Measurements from ENCODE around the gene TMEM54. TPM values are rescaled to one million over a fixed set of nuclear protein-coding genes. Genes with fewer than 3 reads are reported as not detected.
A peak's percentile ranks its signal among the peaks of the same experiment; 100 is the strongest.

The TMEM54 gene
- total and polyA plus RNA-seq, 2 experiments from 2014 or later, result 33.7 to 60.4 TPM

DNA sequence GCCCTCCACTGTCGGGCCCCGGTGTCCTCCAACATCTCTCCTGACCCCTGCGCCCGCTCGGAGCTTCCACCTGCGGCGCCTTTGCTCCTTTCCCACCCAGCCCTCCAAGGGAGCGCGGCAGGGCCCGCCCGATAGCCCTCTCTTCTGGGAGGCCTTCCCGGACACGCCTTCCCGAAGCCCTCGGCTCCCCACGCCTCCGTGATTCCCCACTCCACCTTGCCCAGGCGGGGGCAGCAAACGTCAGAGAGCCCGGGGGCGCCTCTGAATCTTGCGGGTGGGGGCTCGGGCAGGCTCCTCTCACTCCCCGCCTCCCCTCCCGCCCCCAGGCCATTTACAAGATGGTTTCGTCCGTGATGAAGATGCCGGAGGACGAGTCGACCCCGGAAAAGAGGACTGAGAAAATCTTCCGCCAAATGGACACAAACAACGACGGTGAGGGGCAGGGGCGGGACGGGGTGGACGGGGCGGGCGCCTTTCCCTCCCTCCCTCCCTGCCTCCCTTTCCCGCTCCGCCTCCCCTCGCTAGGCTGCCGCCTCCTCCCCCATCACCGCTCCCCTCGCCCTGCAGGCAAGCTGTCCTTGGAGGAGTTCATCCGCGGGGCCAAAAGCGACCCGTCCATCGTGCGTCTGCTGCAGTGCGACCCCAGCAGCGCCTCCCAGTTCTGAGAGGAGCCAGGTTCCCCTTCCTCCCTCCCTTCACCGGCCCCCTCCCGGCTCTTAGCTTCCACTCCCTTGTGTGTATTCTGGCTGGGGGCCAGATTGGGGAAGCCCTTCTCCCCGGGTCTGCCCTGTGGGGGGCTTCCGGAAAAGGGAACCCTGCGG lies 7.8 kb downstream of the TMEM54 start:
- H3K9me3 ChIP-seq (ENCODE audit: low read depth), result no peaks in the 10 kb centered on the region

DNA sequence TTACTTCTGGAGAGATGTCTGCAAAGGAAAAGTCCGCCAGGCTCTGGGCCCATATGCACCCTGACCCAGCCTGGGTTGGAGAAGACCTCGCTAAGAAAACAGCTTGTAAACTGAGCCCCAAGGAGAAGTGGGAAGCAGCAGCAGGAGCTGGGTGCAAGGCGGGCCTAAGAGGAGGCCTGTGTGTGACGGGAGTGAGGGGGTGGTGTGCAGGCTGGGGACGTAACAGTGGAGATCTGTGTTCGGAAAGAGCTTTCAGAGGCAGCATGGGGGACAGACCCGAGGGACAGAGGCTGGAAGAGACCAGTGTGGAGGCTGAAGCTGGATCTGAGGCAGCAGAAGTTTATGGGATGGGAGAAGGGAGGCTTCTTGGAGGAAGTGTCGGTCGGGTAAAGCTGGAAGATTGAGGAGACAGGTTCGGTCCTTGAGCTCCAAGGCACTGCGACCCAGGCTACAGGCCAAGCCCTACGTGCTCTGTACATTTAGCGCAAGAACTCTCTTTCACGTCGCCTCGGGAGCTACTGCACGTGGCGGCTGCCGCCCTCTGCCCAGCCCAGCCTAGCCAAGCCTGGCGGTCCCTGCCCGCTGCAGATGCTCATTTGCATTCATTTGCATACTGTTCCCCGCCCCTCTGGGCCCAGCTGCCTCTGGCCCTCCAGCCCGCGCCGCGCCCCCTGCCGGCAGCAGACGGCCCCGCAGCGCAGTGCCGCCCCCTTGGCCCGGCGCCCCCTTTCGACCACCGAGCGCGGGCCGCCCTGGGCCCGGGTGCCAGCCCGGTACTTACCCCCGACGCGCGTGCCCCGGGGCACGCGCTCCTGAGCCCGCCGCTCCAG lies 8.6 kb downstream of the TMEM54 start:
- no peak for TF ChIP-seq EZH2 (IDR thresholded peaks at IDR 0.05; ENCODE audit: insufficient read depth, poor library complexity, severe bottlenecking)
- TF ChIP-seq EZH2phosphoT487 (IDR thresholded peaks at IDR 0.05; ENCODE audit: insufficient read depth, low read depth), result no peak
- Histone ChIP-seq H3K79me2 (ENCODE audit: insufficient read depth) (no peaks in the 10 kb centered on the region), H3K9me2 (ENCODE audit: insufficient read depth) (no peaks in the 10 kb centered on the region), H3K4me3 (peak overlapping the region; percentile 69), H3F3A (ENCODE audit: insufficient read depth) (no peaks in the 10 kb centered on the region), H2AFZ (peak overlapping the region; percentile 70; the same call in 1 of the 2 replicates), H3K36me3 (ENCODE audit: low read depth) (no peaks in the 10 kb centered on the region), H3K9me3 (ENCODE audit: low read depth) (no peaks in the 10 kb centered on the region), H3K9ac (no peak overlapping the region), H4K20me1 (ENCODE audit: insufficient read depth) (no peaks in the 10 kb centered on the region), H3K27ac (no peak overlapping the region), H3K4me2 (ENCODE audit: unreplicated experiment) (peak overlapping the region; percentile 54), H3K27me3 (replicated peaks; ENCODE audit: insufficient read depth) (peaks cover 14% of the 10 kb centered on the region), H3K4me1 (ENCODE audit: insufficient read depth) (no peaks in the 10 kb centered on the region)
- in situ Hi-C loops (cut with MboI), result no loop called here
- DNase-seq, result peak; percentile 57
- 27 to 53% methylated on average over 21 to 45 of the region's 49 CpGs for WGBS, 2 experiments (ENCODE audit: low coverage in 1 of 2, low lambda C conversion rate in 2 of 2, missing lambda C conversion rate in 2 of 2)

More for the DNA sequence above, 7.8 kb downstream of the TMEM54 start:
- peak; percentile 50 for DNase-seq
- H3K79me2 ChIP-seq (ENCODE audit: insufficient read depth), result no peaks in the 10 kb centered on the region
- H3F3A ChIP-seq (ENCODE audit: insufficient read depth), result no peaks in the 10 kb centered on the region
- H3K36me3 ChIP-seq (ENCODE audit: low read depth), result no peaks in the 10 kb centered on the region
- no peak for TF ChIP-seq EZH2 (IDR thresholded peaks at IDR 0.05; ENCODE audit: insufficient read depth, poor library complexity, severe bottlenecking)
- no peak for TF ChIP-seq EZH2phosphoT487 (IDR thresholded peaks at IDR 0.05; ENCODE audit: insufficient read depth, low read depth)
- in situ Hi-C loops (cut with MboI), result no loop called here
- no peaks in the 10 kb centered on the region for H3K9me2 ChIP-seq (ENCODE audit: insufficient read depth)
- H3K4me3 ChIP-seq, result peak overlapping the region; percentile 69
- no peaks in the 10 kb centered on the region for H3K4me1 ChIP-seq (ENCODE audit: insufficient read depth)
- peak overlapping the region; percentile 70 for H2AFZ ChIP-seq
- H3K27ac ChIP-seq, result no peak overlapping the region
- H3K4me2 ChIP-seq (ENCODE audit: unreplicated experiment), result peak overlapping the region; percentile 54
- H3K9ac ChIP-seq, result no peak overlapping the region
- H4K20me1 ChIP-seq (ENCODE audit: insufficient read depth), result no peaks in the 10 kb centered on the region
- H3K27me3 ChIP-seq (replicated peaks; ENCODE audit: insufficient read depth), result peaks cover 14% of the 10 kb centered on the region
- 7 to 9% methylated on average over 17 to 57 of the region's 58 CpGs for WGBS, 2 experiments (ENCODE audit: low coverage in 1 of 2, low lambda C conversion rate in 2 of 2, missing lambda C conversion rate in 2 of 2)

DNA sequence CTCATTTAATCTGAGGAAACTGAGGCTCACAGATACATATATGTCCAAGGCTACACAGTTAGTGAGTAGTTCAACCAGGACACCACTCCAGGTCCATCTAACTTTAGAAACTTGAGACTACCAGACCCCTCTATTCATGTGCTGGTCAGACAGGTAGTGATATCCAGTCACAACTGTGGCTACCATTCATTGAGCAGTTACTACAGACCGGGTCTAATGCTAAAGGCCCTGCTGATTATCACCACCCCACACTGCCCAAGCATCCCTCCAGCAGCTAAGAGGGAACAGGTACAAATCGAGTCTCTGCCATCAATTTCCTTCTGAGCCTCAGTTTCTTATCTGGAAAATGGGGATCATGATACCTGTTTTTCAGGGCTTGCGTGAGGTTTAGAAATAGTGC lies 9.6 kb downstream of the TMEM54 start:
- 84 to 97% methylated on average over 3 of the region's 3 CpGs for WGBS, 2 experiments (ENCODE audit: low coverage in 1 of 2, low lambda C conversion rate in 2 of 2, missing lambda C conversion rate in 2 of 2)
- no peaks in the 10 kb centered on the region for H3K9me2 ChIP-seq (ENCODE audit: insufficient read depth)
- H3K9ac ChIP-seq, result no peak overlapping the region
- no peaks in the 10 kb centered on the region for H3F3A ChIP-seq (ENCODE audit: insufficient read depth)
- no peaks in the 10 kb centered on the region for H3K4me1 ChIP-seq (ENCODE audit: insufficient read depth)
- no peaks in the 10 kb centered on the region for H4K20me1 ChIP-seq (ENCODE audit: insufficient read depth)
- H3K36me3 ChIP-seq (ENCODE audit: low read depth), result no peaks in the 10 kb centered on the region
- in situ Hi-C loops (cut with MboI), result no loop called here
- TF ChIP-seq EZH2phosphoT487 (IDR thresholded peaks at IDR 0.05; ENCODE audit: insufficient read depth, low read depth) (no peak), EZH2 (IDR thresholded peaks at IDR 0.05; ENCODE audit: insufficient read depth, poor library complexity, severe bottlenecking) (no peak)
- no peak overlapping the region for H3K4me3 ChIP-seq
- H3K27me3 ChIP-seq (replicated peaks; ENCODE audit: insufficient read depth), result peaks cover 14% of the 10 kb centered on the region
- DNase-seq, result no peak
- H3K4me2 ChIP-seq (ENCODE audit: unreplicated experiment), result no peak overlapping the region
- no peak overlapping the region for H3K27ac ChIP-seq
- no peaks in the 10 kb centered on the region for H3K79me2 ChIP-seq (ENCODE audit: insufficient read depth)
- no peaks in the 10 kb centered on the region for H3K9me3 ChIP-seq (ENCODE audit: low read depth)
- H2AFZ ChIP-seq, result no peak overlapping the region

DNA sequence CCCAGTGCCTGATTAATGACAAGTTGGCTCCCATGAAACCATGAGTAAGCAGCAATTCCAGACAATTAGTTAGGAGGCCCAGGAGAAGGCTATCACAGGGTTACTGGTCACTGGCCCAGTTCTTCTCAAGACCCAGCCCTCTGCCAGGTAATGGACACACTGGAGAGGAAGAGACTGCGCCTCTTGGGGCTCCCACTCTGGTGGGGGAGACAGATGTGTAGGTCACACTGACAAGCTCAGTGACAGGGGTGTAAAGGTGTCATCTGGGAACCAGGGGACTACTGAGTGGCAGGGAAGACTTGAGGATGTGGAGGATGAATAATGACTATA lies 10.0 kb downstream of the TMEM54 start:
- WGBS, 2 experiments (ENCODE audit: low coverage in 1 of 2, low lambda C conversion rate in 2 of 2, missing lambda C conversion rate in 2 of 2), result 76 to 91% methylated on average over 1 of the region's 1 CpG
- no peaks in the 10 kb centered on the region for H3K79me2 ChIP-seq (ENCODE audit: insufficient read depth)
- H2AFZ ChIP-seq, result no peak overlapping the region
- no peaks in the 10 kb centered on the region for H3K4me1 ChIP-seq (ENCODE audit: insufficient read depth)
- H3K9me3 ChIP-seq (ENCODE audit: low read depth), result no peaks in the 10 kb centered on the region
- peak; percentile 35 for DNase-seq
- no peaks in the 10 kb centered on the region for H3K36me3 ChIP-seq (ENCODE audit: low read depth)
- peaks cover 14% of the 10 kb centered on the region for H3K27me3 ChIP-seq (replicated peaks; ENCODE audit: insufficient read depth)
- no peak overlapping the region for H3K4me2 ChIP-seq (ENCODE audit: unreplicated experiment)
- TF ChIP-seq EZH2 (IDR thresholded peaks at IDR 0.05; ENCODE audit: insufficient read depth, poor library complexity, severe bottlenecking), result no peak
- no peak for TF ChIP-seq EZH2phosphoT487 (IDR thresholded peaks at IDR 0.05; ENCODE audit: insufficient read depth, low read depth)
- no peaks in the 10 kb centered on the region for H3K9me2 ChIP-seq (ENCODE audit: insufficient read depth)
- H4K20me1 ChIP-seq (ENCODE audit: insufficient read depth), result no peaks in the 10 kb centered on the region
- H3F3A ChIP-seq (ENCODE audit: insufficient read depth), result no peaks in the 10 kb centered on the region
- H3K9ac ChIP-seq, result no peak overlapping the region
- in situ Hi-C loops (cut with MboI), result no loop called here
- H3K27ac ChIP-seq, result no peak overlapping the region
- H3K4me3 ChIP-seq, result no peak overlapping the region
